HCT116 (cell line): Measurements from ENCODE around the gene RALGPS1. TPM values are rescaled to one million over a fixed set of nuclear protein-coding genes. Genes with fewer than 3 reads are reported as not detected.

Experiments
- ATAC-seq: fragments of 200-7000 bp; cut with Tn5 transposase; 2 replicates; pipeline ENCODE4 v1.9.1; 2020; ENCODE audit warnings: mild to moderate bottlenecking, moderate library complexity
- BruUV-seq: library from RNA; stranded (reverse); fragments of 400-500 nt; replicated peaks from 2 replicates; lab custom pipeline; 2021; lab: Mats Ljungman, UMichigan
- CTCF ChIA-PET: fragments of 300-600 bp; sonication (Branson Sonifier 250); formaldehyde crosslinking; loops from one replicate; lab custom pipeline; 2021; ENCODE audit warnings: antibody characterized with exemption; lab: Charles Lee
- POLR2A ChIA-PET: fragments of 300-600, 350-600 bp; sonication (Branson Sonifier 250); formaldehyde crosslinking; loops from one replicate; lab custom pipeline; 2021; ENCODE audit warnings: antibody characterized with exemption; lab: Charles Lee
- RAD21 ChIA-PET, 2 experiments: fragments of 300-600 bp; sonication (Branson Sonifier 250); formaldehyde crosslinking; loops; one replicate each; lab custom pipeline; 2023; ENCODE audit warnings: low total read pairs in 2 of 2; ENCODE audit not compliant: uncharacterized antibody in 2 of 2, unreplicated experiment in 2 of 2, low non-redundant PET in 1 of 2; lab: Charles Lee
- DNase-seq: peaks from one replicate; pipeline ENCODE4 v3.0.0-alpha.2; 2010; ENCODE audit warnings: low read depth, low spot score
- H2AFZ ChIP-seq: fragments of 200-600 bp; shearing (Covaris generic), sonication (generic); 2 replicates; pipeline ENCODE4 v1.6.1; 2017; ENCODE audit warnings: low read depth, mixed run types, mixed read lengths, antibody characterized with exemption, low read length; ENCODE audit not compliant: poor library complexity, severe bottlenecking
- H3K27ac ChIP-seq: 2 replicates; pipeline ENCODE4 v1.5.1; 2012; ENCODE audit warnings: low read depth, low read length
- H3K27me3 ChIP-seq: fragments of 200-600 bp; sonication (generic); 2 replicates; pipeline ENCODE4 v1.6.1; 2016; ENCODE audit warnings: mixed run types, low read length, mixed read lengths; ENCODE audit not compliant: insufficient read depth
- H3K36me3 ChIP-seq, 2 experiments: fragments of 200-500 bp in 1 of 2; fragments of 200-600 bp in 1 of 2; sonication (Bioruptor generic) in 1 of 2; sonication (generic) in 1 of 2; 2 replicates each; pipeline versions ENCODE4 v1.5.1 to v1.6.1; 2014 to 2016; ENCODE audit warnings: low read length in 2 of 2, inconsistent platforms in 1 of 2, mixed read lengths in 1 of 2, mixed run types in 1 of 2; ENCODE audit not compliant: insufficient read depth in 2 of 2, control insufficient read depth in 1 of 2
- H3K4me1 ChIP-seq, 2 experiments: fragments of 200-600 bp in 1 of 2; sonication (generic) in 1 of 2; 2 replicates each; pipeline versions ENCODE4 v1.5.1 to v1.6.1; 2012 to 2017; ENCODE audit warnings: low read length in 2 of 2, inconsistent platforms in 1 of 2, mild to moderate bottlenecking in 1 of 2, mixed read lengths in 1 of 2, mixed run types in 1 of 2, moderate library complexity in 1 of 2; ENCODE audit not compliant: insufficient read depth in 2 of 2, control insufficient read depth in 1 of 2
- H3K4me2 ChIP-seq: fragments of 200-600 bp; sonication (generic); 2 replicates; pipeline ENCODE4 v1.6.1; 2017; ENCODE audit warnings: mixed run types, low read length, mixed read lengths
- H3K4me3 ChIP-seq, 2 experiments: fragments of 200-600 bp in 1 of 2; sonication (generic) in 1 of 2; replicated peaks in 1 of 2; 2 replicates each; pipeline ENCODE4 v1.5.1; 2011 to 2016; ENCODE audit warnings: low read length in 2 of 2, control low read depth in 1 of 2, low read depth in 1 of 2, mild to moderate bottlenecking in 1 of 2, mixed read lengths in 1 of 2, mixed run types in 1 of 2
- H3K79me2 ChIP-seq: fragments of 200-600 bp; sonication (generic); 2 replicates; pipeline ENCODE4 v1.6.1; 2017; ENCODE audit warnings: mild to moderate bottlenecking, mixed run types, low read length, moderate library complexity, mixed read lengths; ENCODE audit not compliant: insufficient read depth
- H3K9ac ChIP-seq: fragments of 200-600 bp; sonication (generic); 2 replicates; pipeline ENCODE4 v1.6.1; 2016; ENCODE audit warnings: low read length, mixed read lengths
- H3K9me2 ChIP-seq: fragments of 200-600 bp; sonication (generic), shearing (Covaris generic); 2 replicates; pipeline ENCODE4 v1.6.1; 2017; ENCODE audit warnings: mixed run types, mild to moderate bottlenecking, moderate library complexity; ENCODE audit not compliant: insufficient read depth
- H3K9me3 ChIP-seq, 2 experiments: fragments of 200-500 bp in 1 of 2; fragments of 200-600 bp in 1 of 2; sonication (Bioruptor generic) in 1 of 2; sonication (generic) in 1 of 2; 2 replicates each; pipeline ENCODE4 v1.6.1; 2014 to 2017; ENCODE audit warnings: low read length in 2 of 2, mixed read lengths in 2 of 2, inconsistent platforms in 1 of 2, low read depth in 1 of 2, mild to moderate bottlenecking in 1 of 2, mixed run types in 1 of 2, moderate library complexity in 1 of 2; ENCODE audit not compliant: control insufficient read depth in 1 of 2, insufficient read depth in 1 of 2
- H4K20me1 ChIP-seq: fragments of 200-600 bp; sonication (generic), shearing (Covaris generic); 2 replicates; pipeline ENCODE4 v1.6.1; 2017; ENCODE audit warnings: mixed run types, mild to moderate bottlenecking, moderate library complexity; ENCODE audit not compliant: insufficient read depth
- CBX3 ChIP-seq: IDR thresholded peaks from 2 replicates; pipeline ENCODE4 v1.6.1; 2012; ENCODE audit warnings: low read depth
- ELF1 ChIP-seq: IDR thresholded peaks from 2 replicates; pipeline ENCODE4 v1.6.1; 2012; ENCODE audit warnings: low read depth, borderline replicate concordance
- EZH2phosphoT487 ChIP-seq: fragments of 200-600 bp; IDR thresholded peaks from 2 replicates; pipeline ENCODE4 v1.6.1; 2018; ENCODE audit warnings: antibody characterized with exemption, borderline replicate concordance
- JUND ChIP-seq: IDR thresholded peaks from 2 replicates; pipeline ENCODE4 v1.6.1; 2012
- POLR2A ChIP-seq: IDR thresholded peaks from 2 replicates; pipeline ENCODE4 v1.7.0; 2011; ENCODE audit warnings: borderline replicate concordance; ENCODE audit not compliant: insufficient read depth, insufficient read length; ENCODE audit errors: extremely low read depth
- POLR2AphosphoS5 ChIP-seq: IDR thresholded peaks from 2 replicates; pipeline ENCODE4 v1.6.1; 2011; ENCODE audit warnings: mild to moderate bottlenecking, low read depth, low read length, moderate library complexity
- RAD21 ChIP-seq: IDR thresholded peaks from 2 replicates; pipeline ENCODE4 v1.6.1; 2012; ENCODE audit warnings: low read depth, mild to moderate bottlenecking
- SRF ChIP-seq: IDR thresholded peaks from 2 replicates; pipeline ENCODE4 v1.6.1; 2012; ENCODE audit warnings: low read depth
- TCF7L2 ChIP-seq: IDR thresholded peaks from 2 replicates; pipeline ENCODE4 v1.7.0; 2011; ENCODE audit warnings: borderline replicate concordance, inconsistent platforms; ENCODE audit not compliant: insufficient read depth, insufficient read length; ENCODE audit errors: extremely low read depth
- YY1 ChIP-seq: IDR thresholded peaks from 2 replicates; pipeline ENCODE4 v1.6.1; 2011; ENCODE audit warnings: low read length, low read depth, moderate library complexity, mild to moderate bottlenecking; ENCODE audit not compliant: insufficient replicate concordance; ENCODE audit errors: extremely low read depth
- ZNF274 ChIP-seq: fragments of 200-500 bp; sonication (Bioruptor generic); IDR thresholded peaks from 2 replicates; pipeline ENCODE4 v1.6.1; 2014; ENCODE audit warnings: mild to moderate bottlenecking, low read depth, low read length, inconsistent platforms
- intact Hi-C: fragments of 100-400 bp; cut with micrococcal nuclease; formaldehyde crosslinking; loops from 2 replicates; pipeline ENCODE4 v1.10.0; 2022
- total RNA-seq: library from RNA; stranded (reverse); gene quantifications from one replicate; pipeline ENCODE4 v1.2.1, GENCODE V29; 2021; ENCODE audit not compliant: unreplicated experiment
- TF ChIP-seq, protein P1 (sequence below): IDR thresholded peaks from 2 replicates; pipeline ENCODE4 v1.6.1; 2011; ENCODE audit warnings: mild to moderate bottlenecking, low read length, moderate library complexity; ENCODE audit not compliant: insufficient replicate concordance; ENCODE audit errors: extremely low read depth
- TF ChIP-seq, protein P2 (sequence below), 3 experiments: fragments of 200-600 bp in 1 of 3; sonication (generic) in 1 of 3; IDR thresholded peaks in 2 of 3; conservative IDR thresholded peaks in 1 of 3; 2 replicates each; pipeline ENCODE4 v1.5.1; 2012 to 2017; ENCODE audit warnings: low read depth in 2 of 3, low read length in 2 of 3, antibody characterized with exemption in 1 of 3, borderline replicate concordance in 1 of 3, control low read depth in 1 of 3, mild to moderate bottlenecking in 1 of 3, mixed read lengths in 1 of 3, mixed run types in 1 of 3, moderate library complexity in 1 of 3; ENCODE audit not compliant: insufficient read depth in 1 of 3

Gene RALGPS1
- total RNA-seq, 1 experiment from 2014 or later = 7.6 TPM

GRCh38 chr9:126919193-126919592 is 4.6 kb downstream of the RALGPS1 start:
- ChIA-PET CTCF (no interaction called here), RAD21 (no interaction called here), POLR2A (no interaction called here)
- no TSS peak for BruUV-seq
- no peak for ATAC-seq
- Histone ChIP-seq H2AFZ (no peak overlapping the region), H3K79me2 (no peaks in the 10 kb centered on the region), H3K4me1 (peaks cover 2 to 17% of the 10 kb centered on the region in 2 experiments; a peak in 3 of 4 replicates), H3K27me3 (no peaks in the 10 kb centered on the region), H3K9ac (no peak overlapping the region), H3K9me2 (no peaks in the 10 kb centered on the region), H3K4me3 (no peak overlapping the region), H4K20me1 (no peaks in the 10 kb centered on the region), H3K36me3 (no peaks in the 10 kb centered on the region), H3K4me2 (no peak overlapping the region), H3K27ac (no peak overlapping the region), H3K9me3 (no peaks in the 10 kb centered on the region)
- TF ChIP-seq, protein P1, sequence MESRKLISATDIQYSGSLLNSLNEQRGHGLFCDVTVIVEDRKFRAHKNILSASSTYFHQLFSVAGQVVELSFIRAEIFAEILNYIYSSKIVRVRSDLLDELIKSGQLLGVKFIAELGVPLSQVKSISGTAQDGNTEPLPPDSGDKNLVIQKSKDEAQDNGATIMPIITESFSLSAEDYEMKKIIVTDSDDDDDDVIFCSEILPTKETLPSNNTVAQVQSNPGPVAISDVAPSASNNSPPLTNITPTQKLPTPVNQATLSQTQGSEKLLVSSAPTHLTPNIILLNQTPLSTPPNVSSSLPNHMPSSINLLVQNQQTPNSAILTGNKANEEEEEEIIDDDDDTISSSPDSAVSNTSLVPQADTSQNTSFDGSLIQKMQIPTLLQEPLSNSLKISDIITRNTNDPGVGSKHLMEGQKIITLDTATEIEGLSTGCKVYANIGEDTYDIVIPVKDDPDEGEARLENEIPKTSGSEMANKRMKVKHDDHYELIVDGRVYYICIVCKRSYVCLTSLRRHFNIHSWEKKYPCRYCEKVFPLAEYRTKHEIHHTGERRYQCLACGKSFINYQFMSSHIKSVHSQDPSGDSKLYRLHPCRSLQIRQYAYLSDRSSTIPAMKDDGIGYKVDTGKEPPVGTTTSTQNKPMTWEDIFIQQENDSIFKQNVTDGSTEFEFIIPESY = no peak
- TF ChIP-seq JUND (no peak), ELF1 (no peak), RAD21 (no peak), SRF (no peak), EZH2phosphoT487 (no peak), TCF7L2 (no peak), YY1 (no peak), CBX3 (no peak), POLR2A (no peak), ZNF274 (no peak), POLR2AphosphoS5 (no peak)
- TF ChIP-seq, protein P2, sequence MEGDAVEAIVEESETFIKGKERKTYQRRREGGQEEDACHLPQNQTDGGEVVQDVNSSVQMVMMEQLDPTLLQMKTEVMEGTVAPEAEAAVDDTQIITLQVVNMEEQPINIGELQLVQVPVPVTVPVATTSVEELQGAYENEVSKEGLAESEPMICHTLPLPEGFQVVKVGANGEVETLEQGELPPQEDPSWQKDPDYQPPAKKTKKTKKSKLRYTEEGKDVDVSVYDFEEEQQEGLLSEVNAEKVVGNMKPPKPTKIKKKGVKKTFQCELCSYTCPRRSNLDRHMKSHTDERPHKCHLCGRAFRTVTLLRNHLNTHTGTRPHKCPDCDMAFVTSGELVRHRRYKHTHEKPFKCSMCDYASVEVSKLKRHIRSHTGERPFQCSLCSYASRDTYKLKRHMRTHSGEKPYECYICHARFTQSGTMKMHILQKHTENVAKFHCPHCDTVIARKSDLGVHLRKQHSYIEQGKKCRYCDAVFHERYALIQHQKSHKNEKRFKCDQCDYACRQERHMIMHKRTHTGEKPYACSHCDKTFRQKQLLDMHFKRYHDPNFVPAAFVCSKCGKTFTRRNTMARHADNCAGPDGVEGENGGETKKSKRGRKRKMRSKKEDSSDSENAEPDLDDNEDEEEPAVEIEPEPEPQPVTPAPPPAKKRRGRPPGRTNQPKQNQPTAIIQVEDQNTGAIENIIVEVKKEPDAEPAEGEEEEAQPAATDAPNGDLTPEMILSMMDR (IDR thresholded peaks at IDR 0.05 in 2 of 3, conservative IDR thresholded peaks at IDR 0.05 in 1 of 3; ENCODE audit: borderline replicate concordance in 1 of 3, insufficient read depth in 1 of 3, low read depth in 2 of 3, low read length in 2 of 3) = no peak
- intact Hi-C loops = no loop called here
- no peak for DNase-seq
